DMS79 (cell line): ENCODE data around the gene SELENON.

ENCODE experiments used
- DNase-seq: peaks from one replicate; lab custom pipeline; 2025; lab: John Stamatoyannopoulos, UW

SELENON gene

GRCh38 chr1:25810341-25811299, 10.6 kb downstream of the SELENON start:
- DNase-seq: peak; percentile 18

- DNase-seq: no peak
Observed at GRCh38 chr1:25811384-25812082, 11.5 kb downstream of the SELENON start.

- no peak for DNase-seq
Observed at GRCh38 chr1:25813071-25813733, 13.2 kb downstream of the SELENON start.

GRCh38 chr1:25813734-25814471, 13.9 kb downstream of the SELENON start:
- DNase-seq: no peak

- no peak for DNase-seq
Observed at GRCh38 chr1:25814549-25815087, 14.6 kb downstream of the SELENON start.

GRCh38 chr1:25815208-25816111, 15.5 kb downstream of the SELENON start:
- no peak for DNase-seq

- DNase-seq: no peak
Observed at GRCh38 chr1:25816112-25816718, 16.2 kb downstream of the SELENON start.

GRCh38 chr1:25817840-25818501, 18.0 kb downstream of the SELENON start:
- peak; percentile 34 for DNase-seq

GRCh38 chr1:25818569-25818968, 18.6 kb downstream of the SELENON start:
- no peak for DNase-seq

- peak; percentile 73 for DNase-seq
Observed at GRCh38 chr1:25819491-25820246, 19.7 kb downstream of the SELENON start, which contains the start of gene MTFR1L. TSS of gene MTFR1L (plus strand) at chr1:25819954. CDS start at chr1:25823105, 3,151 bp downstream.

GRCh38 chr1:25820247-25821111, 20.5 kb downstream of the SELENON start:
- DNase-seq: peak; percentile 41

GRCh38 chr1:25821112-25821476, 21.1 kb downstream of the SELENON start:
- DNase-seq: no peak

- no peak for DNase-seq
Observed at GRCh38 chr1:25821630-25822091, 21.7 kb downstream of the SELENON start.

- DNase-seq: no peak
Observed at GRCh38 chr1:25825605-25826004, 25.6 kb downstream of the SELENON start.

- DNase-seq: no peak
Observed at GRCh38 chr1:25826571-25826970, 26.6 kb downstream of the SELENON start.

GRCh38 chr1:25828491-25828890, 28.5 kb downstream of the SELENON start:
- DNase-seq: no peak

GRCh38 chr1:25829046-25829445, 29.1 kb downstream of the SELENON start:
- no peak for DNase-seq
